Loucy (cell line): Measurements from ENCODE around the gene ERCC4.

Experiments
- H2AFZ ChIP-seq: fragments of 200-600 bp; sonication (generic); 2 replicates; pipeline ENCODE4 v1.6.0; 2016; ENCODE audit warnings: antibody characterized with exemption, mild to moderate bottlenecking, low read length, moderate library complexity
- H3F3A ChIP-seq: fragments of 200-600 bp; 2 replicates; pipeline ENCODE4 v1.6.0; 2016; ENCODE audit warnings: antibody characterized with exemption, low read depth, mild to moderate bottlenecking
- H3K27me3 ChIP-seq: fragments of 200-600 bp; sonication (generic); 2 replicates; pipeline ENCODE4 v1.6.1; 2014; ENCODE audit warnings: low read length, mild to moderate bottlenecking; ENCODE audit not compliant: insufficient read depth, poor library complexity, severe bottlenecking
- H3K36me3 ChIP-seq: fragments of 200-600 bp; sonication (generic); 2 replicates; pipeline ENCODE4 v1.6.1; 2016; ENCODE audit warnings: low read length; ENCODE audit not compliant: insufficient read depth
- H3K4me1 ChIP-seq: fragments of 200-600 bp; sonication (generic); 2 replicates; pipeline ENCODE4 v1.5.1; 2014; ENCODE audit warnings: low read length, mild to moderate bottlenecking; ENCODE audit not compliant: insufficient read depth, poor library complexity, severe bottlenecking
- H3K4me2 ChIP-seq: fragments of 200-600 bp; sonication (generic); 2 replicates; pipeline ENCODE4 v1.6.0; 2014; ENCODE audit warnings: antibody characterized with exemption, low read length, low read depth, mild to moderate bottlenecking; ENCODE audit not compliant: poor library complexity, severe bottlenecking
- H3K4me3 ChIP-seq: fragments of 200-600 bp; sonication (generic); 2 replicates; pipeline ENCODE4 v1.5.1; 2014; ENCODE audit warnings: low read length, mild to moderate bottlenecking, mixed read lengths; ENCODE audit not compliant: poor library complexity, severe bottlenecking
- H3K79me2 ChIP-seq: fragments of 200-600 bp; sonication (generic); 2 replicates; pipeline ENCODE4 v1.6.1; 2014; ENCODE audit warnings: low read length; ENCODE audit not compliant: insufficient read depth
- H3K9ac ChIP-seq: fragments of 200-600 bp; sonication (generic); 2 replicates; pipeline ENCODE4 v1.6.0; 2014; ENCODE audit warnings: mild to moderate bottlenecking, low read depth, low read length, moderate library complexity; ENCODE audit not compliant: poor library complexity, severe bottlenecking
- H3K9me2 ChIP-seq: fragments of 200-600 bp; sonication (generic); replicated peaks from 2 replicates; pipeline ENCODE4 v1.6.1; 2016; ENCODE audit warnings: low read depth, low read length, mixed read lengths
- H3K9me3 ChIP-seq: fragments of 200-600 bp; sonication (generic); 2 replicates; pipeline ENCODE4 v1.6.1; 2014; ENCODE audit warnings: mild to moderate bottlenecking, antibody characterized with exemption, low read length, low read depth; ENCODE audit not compliant: insufficient read depth
- H4K20me1 ChIP-seq: fragments of 200-600 bp; sonication (generic); 2 replicates; pipeline ENCODE4 v1.6.0; 2014; ENCODE audit warnings: antibody characterized with exemption, low read length, mild to moderate bottlenecking; ENCODE audit not compliant: insufficient read depth, poor library complexity, severe bottlenecking
- CTCF ChIP-seq: fragments of 200-600 bp; sonication (generic); conservative IDR thresholded peaks from 2 replicates; pipeline ENCODE4 v1.5.1; 2014; ENCODE audit warnings: mild to moderate bottlenecking, antibody characterized with exemption, low read length
- EZH2phosphoT487 ChIP-seq: fragments of 200-600 bp; IDR thresholded peaks from 2 replicates; pipeline ENCODE4 v1.6.1; 2018; ENCODE audit warnings: antibody characterized with exemption, mild to moderate bottlenecking, moderate library complexity, borderline replicate concordance

The ERCC4 gene

DNA sequence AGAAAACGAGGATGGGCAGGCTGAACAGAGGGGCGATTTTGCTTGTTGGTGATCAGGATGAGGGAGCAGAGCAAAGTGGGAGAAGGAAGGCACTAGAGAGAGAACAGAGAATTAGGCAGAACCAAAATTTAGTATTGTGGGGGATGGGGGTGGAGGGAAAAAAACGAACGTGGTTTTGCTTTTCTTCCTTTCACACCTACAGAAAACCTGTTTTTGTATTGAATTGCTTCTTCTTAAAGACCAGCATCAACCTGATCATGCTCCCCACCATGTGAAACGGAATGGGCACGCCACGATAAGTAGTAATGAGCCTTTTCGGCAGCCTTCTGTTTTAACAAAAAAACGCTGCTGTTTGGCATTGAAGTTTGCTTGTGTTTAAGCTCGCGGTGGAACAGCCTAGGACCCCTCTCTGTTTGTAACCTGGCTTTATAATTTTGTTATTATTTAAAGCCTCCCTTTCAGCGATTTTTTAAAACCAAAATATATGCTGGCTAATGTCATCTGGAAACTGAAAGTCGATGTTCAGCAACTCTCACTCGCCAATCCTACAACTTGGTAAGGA, 36.8 kb downstream of the ERCC4 start:
- Histone ChIP-seq H3K4me2 (no peak overlapping the region), H3K79me2 (no peaks in the 10 kb centered on the region), H3K27me3 (no peaks in the 10 kb centered on the region), H2AFZ (no peak overlapping the region), H3K4me1 (no peaks in the 10 kb centered on the region), H3K4me3 (no peak overlapping the region), H4K20me1 (no peaks in the 10 kb centered on the region), H3K36me3 (no peaks in the 10 kb centered on the region), H3F3A (no peaks in the 10 kb centered on the region), H3K9ac (no peak overlapping the region), H3K9me3 (no peaks in the 10 kb centered on the region), H3K9me2 (no peaks in the 10 kb centered on the region)
- TF ChIP-seq EZH2phosphoT487, result no peak
- no peak for TF ChIP-seq CTCF

DNA sequence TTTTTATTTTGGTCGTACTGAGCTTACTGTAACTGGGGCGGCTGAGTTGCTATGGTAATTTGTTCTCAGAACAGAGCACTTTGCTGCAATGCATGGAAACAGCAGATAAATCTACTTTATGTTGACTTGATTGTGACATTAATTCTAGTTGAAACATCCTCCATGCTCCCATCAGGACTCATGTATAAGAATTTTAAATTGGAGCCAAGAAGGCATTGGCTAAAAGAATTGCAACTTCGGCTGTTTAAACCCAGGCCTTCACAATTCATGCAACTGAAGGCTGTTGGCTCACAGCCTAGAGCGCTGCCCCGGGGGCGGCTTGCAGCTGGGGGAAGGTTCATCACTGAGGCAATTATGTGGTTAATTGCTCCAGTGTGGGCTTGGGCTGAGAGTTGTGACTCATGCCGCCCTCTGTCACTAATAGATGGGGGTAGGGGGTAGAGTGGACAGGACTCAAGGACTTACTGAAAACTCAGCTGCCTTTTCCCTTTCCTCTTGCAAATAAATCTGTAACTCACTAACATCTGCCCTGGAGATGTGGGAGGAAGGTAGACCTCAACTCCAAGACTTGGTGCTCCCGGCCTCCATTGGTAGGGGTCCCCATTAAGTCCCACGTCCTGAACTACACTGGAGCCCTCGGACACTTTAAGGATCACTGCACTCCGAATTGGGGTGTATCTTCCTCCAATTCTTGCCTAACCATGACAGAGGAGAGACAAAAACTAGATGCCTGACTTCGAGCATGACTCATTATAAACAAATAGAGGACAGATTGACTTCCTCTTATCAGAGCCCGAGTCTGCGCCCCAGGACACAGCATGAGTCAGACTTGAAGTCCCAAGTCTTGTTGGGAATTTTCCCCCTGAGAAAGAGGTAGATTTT, 37.5 kb downstream of the ERCC4 start:
- no peaks in the 10 kb centered on the region for H3K9me2 ChIP-seq
- no peaks in the 10 kb centered on the region for H3K9me3 ChIP-seq
- no peaks in the 10 kb centered on the region for H3F3A ChIP-seq
- no peaks in the 10 kb centered on the region for H3K4me1 ChIP-seq
- no peak overlapping the region for H3K4me3 ChIP-seq
- no peaks in the 10 kb centered on the region for H3K79me2 ChIP-seq
- no peaks in the 10 kb centered on the region for H3K36me3 ChIP-seq
- no peaks in the 10 kb centered on the region for H3K27me3 ChIP-seq
- no peaks in the 10 kb centered on the region for H4K20me1 ChIP-seq
- no peak overlapping the region for H3K4me2 ChIP-seq
- TF ChIP-seq CTCF, result no peak
- no peak for TF ChIP-seq EZH2phosphoT487
- no peak overlapping the region for H2AFZ ChIP-seq
- no peak overlapping the region for H3K9ac ChIP-seq

DNA sequence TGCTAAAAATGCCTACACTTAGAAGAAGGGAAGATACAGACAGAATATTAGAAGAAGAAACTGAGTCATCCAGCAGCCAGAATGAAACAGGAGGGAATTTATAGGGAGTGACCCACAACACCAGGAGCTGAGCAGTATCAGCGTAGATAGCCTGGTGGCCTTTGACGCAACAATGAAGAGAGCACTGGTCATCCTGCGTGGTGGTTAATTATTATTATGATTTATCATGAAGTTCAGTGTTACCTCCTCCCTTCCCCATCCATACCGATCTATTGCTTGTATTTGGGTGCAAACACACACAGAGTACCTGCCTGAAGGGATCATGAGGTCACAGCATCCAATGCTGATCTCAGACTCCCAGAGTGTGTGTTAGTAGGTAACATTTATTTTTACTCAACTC, 38.5 kb downstream of the ERCC4 start:
- Histone ChIP-seq H3K4me2 (no peak overlapping the region), H4K20me1 (no peaks in the 10 kb centered on the region), H3K79me2 (no peaks in the 10 kb centered on the region), H3K27me3 (no peaks in the 10 kb centered on the region), H3F3A (no peaks in the 10 kb centered on the region), H3K9ac (no peak overlapping the region), H3K4me3 (no peak overlapping the region), H3K9me2 (no peaks in the 10 kb centered on the region), H2AFZ (no peak overlapping the region), H3K4me1 (no peaks in the 10 kb centered on the region), H3K36me3 (no peaks in the 10 kb centered on the region), H3K9me3 (no peaks in the 10 kb centered on the region)
- no peak for TF ChIP-seq EZH2phosphoT487
- TF ChIP-seq CTCF, result no peak
